Ovary (tissue), 3 donors: Measurements from ENCODE around the gene RIMS1.

Source experiments
- CTCF ChIP-seq, 3 donors: fragments of 450-650 bp in 2 of 3; fragments of 200-600 bp in 1 of 3; IDR thresholded peaks; one replicate each; pipeline versions ENCODE4 v1.5.1 to v1.8.0; 2016 to 2022; ENCODE audit warnings: antibody characterized with exemption in 3 of 3, mild to moderate bottlenecking in 1 of 3
- EP300 ChIP-seq: sonication (generic); formaldehyde crosslinking; IDR thresholded peaks from one replicate; pipeline ENCODE4 v1.6.1; 2017; ENCODE audit warnings: antibody characterized with exemption
- donor health status: DM: no; HTN: no; CAD: no.

- TF ChIP-seq CTCF (IDR thresholded peaks at IDR 0.05) (no peak), EP300 (no peak)
Measured at GRCh38 chr6:72422171-72422570, 535.8 kb downstream of the RIMS1 start.
